HepG2 (cell line): Measurements from ENCODE around the gene LENG1. TPM values are rescaled to one million over a fixed set of nuclear protein-coding genes. Genes with fewer than 3 reads are reported as not detected.
A peak's percentile ranks its signal among the peaks of the same experiment; 100 is the strongest.

Experiments used
- ATAC-seq: fragments of 200-7000 bp; cut with Tn5 transposase; 3 replicates; pipeline ENCODE4 v1.9.1; 2020; ENCODE audit warnings: mild to moderate bottlenecking, moderate library complexity
- BruUV-seq: library from RNA; stranded (reverse); fragments of 400-500 nt; replicated peaks from 2 replicates; lab custom pipeline; 2021; lab: Mats Ljungman, UMichigan
- CTCF ChIA-PET: fragments of 300-600 bp; formaldehyde crosslinking; extraction: SDS; loops from one replicate; lab custom pipeline; 2021; ENCODE audit warnings: low total read pairs, inconsistent platforms, low intra/inter-chr PET ratio; lab: Yijun Ruan, JAX
- POLR2A ChIA-PET: fragments of 350-600 bp; sonication (Branson Sonifier 250); formaldehyde crosslinking; loops from one replicate; lab custom pipeline; 2020; ENCODE audit warnings: antibody characterized with exemption, inconsistent platforms; lab: Yijun Ruan, JAX
- DNase-seq: peaks from one replicate; pipeline ENCODE4 v3.0.0-alpha.2; 2015; ENCODE audit warnings: low spot score
- FAIRE-seq: peaks from 3 replicates; lab custom pipeline; 2011; peaks lifted over from hg19 to GRCh38; lab: Jason Lieb, UNC
- H2AFZ ChIP-seq: one replicate; pipeline ENCODE4 v1.6.1; 2011; ENCODE audit warnings: low read length, inconsistent platforms
- H3K27ac ChIP-seq: fragments of 300-600 bp; 3 replicates; pipeline ENCODE4 v1.8.0; 2011; ENCODE audit warnings: mixed run types, mild to moderate bottlenecking, mixed read lengths, low read length, inconsistent platforms; ENCODE audit not compliant: insufficient read depth; ENCODE audit errors: extremely low read length
- H3K27me3 ChIP-seq, 2 experiments: fragments of 200-600 bp in 1 of 2; 2 replicates in 1 of 2; 3 replicates in 1 of 2; pipeline versions ENCODE4 v1.6.0 to v1.8.0; 2011; ENCODE audit warnings: low read length in 2 of 2, mild to moderate bottlenecking in 2 of 2, moderate library complexity in 2 of 2, inconsistent platforms in 1 of 2; ENCODE audit not compliant: insufficient read depth in 2 of 2, control insufficient read depth in 1 of 2
- H3K36me3 ChIP-seq, 2 experiments: fragments of 200-600 bp in 1 of 2; replicated peaks in 1 of 2; 2 replicates in 1 of 2; 3 replicates in 1 of 2; pipeline versions ENCODE4 v1.5.1 to v1.8.0; 2011; ENCODE audit warnings: low read length in 2 of 2, inconsistent platforms in 1 of 2; ENCODE audit not compliant: insufficient read depth in 2 of 2, control insufficient read depth in 1 of 2
- H3K4me1 ChIP-seq: 2 replicates; pipeline ENCODE4 v1.5.1; 2012; ENCODE audit warnings: low read length, inconsistent platforms; ENCODE audit not compliant: insufficient read depth
- H3K4me2 ChIP-seq: 2 replicates; pipeline ENCODE4 v1.6.0; 2011; ENCODE audit warnings: low read depth, low read length, inconsistent platforms
- H3K4me3 ChIP-seq, 3 experiments: fragments of 200-600 bp in 1 of 3; sonication (generic), shearing (Covaris generic) in 1 of 3; replicated peaks in 1 of 3; 2 replicates each; pipeline ENCODE4 v1.5.1; 2011 to 2016; ENCODE audit warnings: low read length in 3 of 3, inconsistent platforms in 2 of 3, low read depth in 2 of 3, mild to moderate bottlenecking in 2 of 3, control low read depth in 1 of 3, mixed read lengths in 1 of 3; ENCODE audit not compliant: insufficient read depth in 1 of 3
- H3K79me2 ChIP-seq: one replicate; pipeline ENCODE4 v1.6.1; 2011; ENCODE audit warnings: low read length, inconsistent platforms; ENCODE audit not compliant: insufficient read depth
- H3K9ac ChIP-seq: 2 replicates; pipeline ENCODE4 v1.6.0; 2011; ENCODE audit warnings: mild to moderate bottlenecking, low read depth, low read length, inconsistent platforms; ENCODE audit not compliant: insufficient read depth
- H3K9me3 ChIP-seq: 2 replicates; pipeline ENCODE4 v1.5.1; 2012; ENCODE audit warnings: mild to moderate bottlenecking, low read length
- H4K20me1 ChIP-seq: 2 replicates; pipeline ENCODE4 v1.6.0; 2011; ENCODE audit warnings: inconsistent platforms, mild to moderate bottlenecking, low read length, moderate library complexity; ENCODE audit not compliant: insufficient read depth
- DR1 ChIP-seq: sonication (generic); formaldehyde crosslinking; IDR thresholded peaks from 2 replicates; pipeline ENCODE4 v1.8.0; 2021; ENCODE audit warnings: mild to moderate bottlenecking, missing genetic modification reagents, inconsistent platforms
- KLF15 ChIP-seq: sonication (generic); formaldehyde crosslinking; IDR thresholded peaks from 2 replicates; pipeline ENCODE4 v1.8.1; 2023; ENCODE audit warnings: borderline replicate concordance, mild to moderate bottlenecking, inconsistent platforms, missing genetic modification reagents, mixed read lengths
- MAFF ChIP-seq: IDR thresholded peaks from 2 replicates; pipeline ENCODE4 v1.6.1; 2011; ENCODE audit warnings: low read depth, low read length, improper control_type of control experiment
- ZBTB10 ChIP-seq: sonication (generic); formaldehyde crosslinking; IDR thresholded peaks from 2 replicates; pipeline ENCODE4 v1.4.0; 2020; ENCODE audit warnings: missing genetic modification reagents, borderline replicate concordance
- ZNF503 ChIP-seq: sonication (generic); formaldehyde crosslinking; IDR thresholded peaks from 2 replicates; pipeline ENCODE4 v1.4.0; 2020; ENCODE audit warnings: missing genetic modification reagents
- ZNF597 ChIP-seq: sonication (generic); formaldehyde crosslinking; IDR thresholded peaks from 2 replicates; pipeline ENCODE4 v1.5.0; 2020; ENCODE audit warnings: missing genetic modification reagents
- ZNF724P ChIP-seq: sonication (generic); formaldehyde crosslinking; IDR thresholded peaks from 2 replicates; pipeline ENCODE4 v1.8.0; 2022; ENCODE audit warnings: missing genetic modification reagents, borderline replicate concordance
- ZSCAN22 ChIP-seq: sonication (generic); formaldehyde crosslinking; IDR thresholded peaks from 2 replicates; pipeline ENCODE4 v1.4.0; 2020; ENCODE audit warnings: mild to moderate bottlenecking, missing genetic modification reagents
- WGBS: methylation state at CpG from one replicate; pipeline ENCODE4 v1.1.6; 2017; ENCODE audit warnings: low lambda C conversion rate; 5-methylcytosine and 5-hydroxymethylcytosine counted together
- in situ Hi-C: cut with HindIII; loops from 2 replicates; pipeline ENCODE4 v1.10.0; 2017; ENCODE audit warnings: low pct_unique_long_range_greater_than_20kb; ENCODE audit not compliant: extremely low pct_ligation_motif_present
- intact Hi-C: fragments of 100-400 bp; cut with micrococcal nuclease; formaldehyde crosslinking; loops from one replicate; pipeline ENCODE4 v1.10.0; 2022; ENCODE audit not compliant: unreplicated experiment
- polyA plus RNA-seq, 8 experiments: library from polyadenylated mRNA; depleted of rRNA in 3 of 8; stranded (reverse) in 7 of 8; unstranded in 1 of 8; fragments of >200 nt; fragmentation: Illumina TruSeq in 4 of 8; extraction: Trizol in 4 of 8; gene quantifications; 2 replicates each; pipeline versions ENCODE4 v1.2.1 to v1.2.3, GENCODE V29; 2011 to 2016; ENCODE audit warnings: low read depth in 4 of 8, missing spikeins in 1 of 8, mixed read lengths in 1 of 8; ENCODE audit not compliant: insufficient read depth in 1 of 8
- total RNA-seq, 5 experiments: library from RNA; depleted of rRNA; stranded (reverse); fragments of >200 nt; fragmentation: Illumina TruSeq; extraction: Trizol; gene quantifications; 2 replicates each; pipeline ENCODE4 v1.2.3, GENCODE V29; 2016; ENCODE audit warnings: low read depth in 1 of 5

LENG1 gene
- total and polyA plus RNA-seq, 2 of the 13 experiments (the other 11 are each of a cell fraction or from before 2014, with no cell fraction given): 1.8 to 3.8 TPM

GRCh38 chr19:54162241-54162805 is 2.8 kb upstream of the LENG1 start (continued):
- TF ChIP-seq ZBTB10 (CRISPR knock-in tag): no peak
- TF ChIP-seq DR1: no peak
- TF ChIP-seq ZNF597 (CRISPR knock-in tag): no peak
- no peak for TF ChIP-seq ZNF724P (CRISPR knock-in tag)
- TF ChIP-seq MAFF: no peak
- TF ChIP-seq KLF15 (CRISPR knock-in tag): no peak

GRCh38 chr19:54160854-54161253 is 1.3 kb upstream of the LENG1 start:
- Histone ChIP-seq H3K9ac (peak overlapping the region; percentile 88), H3K9me3 (no peaks in the 10 kb centered on the region), H3K27me3 (no peaks in the 10 kb centered on the region; a peak in 1 of 5 replicates), H2AFZ (no peak overlapping the region), H3K79me2 (peaks cover 13% of the 10 kb centered on the region), H3K4me1 (peaks cover 13% of the 10 kb centered on the region), H3K4me2 (peak overlapping the region; percentile 93), H4K20me1 (no peaks in the 10 kb centered on the region), H3K36me3 (peaks cover 9 to 24% of the 10 kb centered on the region in 2 experiments), H3K4me3 (peak overlapping the region; percentile 70 to 93 (median 75); a peak in 5 of 6 replicates), H3K27ac (peak overlapping the region; percentile 81)
- DNase-seq (no peak), FAIRE-seq (no peak), ATAC-seq (no peak)
- ChIA-PET POLR2A (interaction anchor here (2.0 to 3.2 kb wide), 4 partner anchors 24 to 49 kb away, joined by 8 to 48 read pairs (median 13); partner anchors contain the start of genes CNOT3, MBOAT7 and RPS9), CTCF (no interaction called here)
- intact Hi-C loops (loop anchor here (1.0 kb wide), 1 partner anchor 25 kb away; no protein-coding TSS in a partner anchor), in situ Hi-C loops (no loop called here)
- 46% methylated on average over 13 of the region's 13 CpGs for WGBS
- BruUV-seq: no TSS peak
- peak; percentile 80; the same call in 1 of the 2 replicates for TF ChIP-seq ZSCAN22 (CRISPR knock-in tag)
- no peak for TF ChIP-seq ZNF503 (CRISPR knock-in tag)
